Ovary (tissue), 3 donors: ENCODE data around the gene PLS1.

Experiments
- CTCF ChIP-seq, 3 donors: fragments of 450-650 bp in 2 of 3; fragments of 200-600 bp in 1 of 3; IDR thresholded peaks; one replicate each; pipeline versions ENCODE4 v1.5.1 to v1.8.0; 2016 to 2022; ENCODE audit warnings: antibody characterized with exemption in 3 of 3, mild to moderate bottlenecking in 1 of 3
- EP300 ChIP-seq: sonication (generic); formaldehyde crosslinking; IDR thresholded peaks from one replicate; pipeline ENCODE4 v1.6.1; 2017; ENCODE audit warnings: antibody characterized with exemption
- POLR2A ChIP-seq: fragments of 450-650 bp; IDR thresholded peaks from one replicate; pipeline ENCODE4 v1.6.1; 2017; ENCODE audit warnings: antibody characterized with exemption, mild to moderate bottlenecking, moderate library complexity
- donor health status: DM: no; HTN: no; CAD: no.

- no peak for TF ChIP-seq POLR2A
- TF ChIP-seq CTCF (IDR thresholded peaks at IDR 0.05) = no peak
- no peak for TF ChIP-seq EP300
These were observed 39.9 kb downstream of the PLS1 start for GRCh38 chr3:142636050-142636449.
